GM19395 (cell line): ENCODE results near the gene PSRC1.

Source experiments
- ATAC-seq: cut with Tn5 transposase; IDR thresholded peaks from one replicate; pipeline ENCODE4 v1.9.1; 2021; ENCODE audit warnings: mild to moderate bottlenecking, moderate library complexity; ENCODE audit not compliant: unreplicated experiment

Gene PSRC1

GRCh38 chr1:109272831-109273547 is 10.0 kb downstream of the PSRC1 start:
- no peak for ATAC-seq

- no peak for ATAC-seq
Observed at GRCh38 chr1:109272021-109272799, 10.7 kb downstream of the PSRC1 start.

- no peak for ATAC-seq
Observed at GRCh38 chr1:109271458-109271857, 11.5 kb downstream of the PSRC1 start.

- no peak for ATAC-seq
Observed at GRCh38 chr1:109270623-109271317, 12.2 kb downstream of the PSRC1 start.

GRCh38 chr1:109269981-109270622 is 12.8 kb downstream of the PSRC1 start:
- no peak for ATAC-seq

- ATAC-seq: no peak
Observed at GRCh38 chr1:109269212-109269980, 13.5 kb downstream of the PSRC1 start.

- no peak for ATAC-seq
Observed at GRCh38 chr1:109268431-109269211, 14.3 kb downstream of the PSRC1 start.

GRCh38 chr1:109267743-109268300 is 15.1 kb downstream of the PSRC1 start:
- no peak for ATAC-seq

GRCh38 chr1:109266965-109267364 is 16.0 kb downstream of the PSRC1 start:
- no peak for ATAC-seq

- ATAC-seq: no peak
Observed at GRCh38 chr1:109265741-109266330, 17.1 kb downstream of the PSRC1 start.

GRCh38 chr1:109265016-109265415 is 17.9 kb downstream of the PSRC1 start:
- ATAC-seq: no peak

GRCh38 chr1:109264379-109264755 is 18.6 kb downstream of the PSRC1 start:
- ATAC-seq: no peak

GRCh38 chr1:109263597-109264378 is 19.2 kb downstream of the PSRC1 start:
- ATAC-seq: peak; percentile 67

GRCh38 chr1:109263234-109263596 is 19.7 kb downstream of the PSRC1 start:
- peak; percentile 22 for ATAC-seq

- ATAC-seq: no peak
Observed at GRCh38 chr1:109262231-109263055, 20.5 kb downstream of the PSRC1 start.

- no peak for ATAC-seq
Observed at GRCh38 chr1:109261578-109261977, 21.4 kb downstream of the PSRC1 start.

- no peak for ATAC-seq
Observed at GRCh38 chr1:109261006-109261405, 21.9 kb downstream of the PSRC1 start.
